Omental fat pad (tissue), 4 donors: ENCODE measurements around the gene MRPL28. TPM values are rescaled to one million over a fixed set of nuclear protein-coding genes. Genes with fewer than 3 reads are reported as not detected.
A peak's percentile ranks its signal among the peaks of the same experiment; 100 is the strongest.
"Not testable (repeated sequence)": the region's sequence is repeated elsewhere in the genome, so short reads cannot be mapped to it uniquely, and the experiment has no call there.

Experiments
- ATAC-seq: fragments of 150-250 bp; one replicate; pipeline ENCODE4 v1.9.1; 2016; ENCODE audit warnings: mild to moderate bottlenecking, moderate library complexity; ENCODE audit not compliant: low FRiP score
- DNase-seq: peaks from one replicate; pipeline ENCODE4 v3.0.0-alpha.2; 2019; ENCODE audit warnings: low spot score
- total RNA-seq, 4 donors: library from RNA; depleted of rRNA; stranded (reverse); fragments of >200 nt; gene quantifications; one replicate each; pipeline ENCODE4 v1.1.0, GENCODE V29; 2016
- TF ChIP-seq, protein P1 (sequence below), 3 donors: fragments of 450-650 bp; IDR thresholded peaks; one replicate each; pipeline ENCODE4 v1.5.1; 2016 to 2017; ENCODE audit warnings: antibody characterized with exemption in 3 of 3, mild to moderate bottlenecking in 3 of 3, moderate library complexity in 2 of 3

Gene MRPL28
- total RNA-seq, 4 donors from 2014 or later, result 53.3 to 58.2 (median 53.9) TPM

DNA sequence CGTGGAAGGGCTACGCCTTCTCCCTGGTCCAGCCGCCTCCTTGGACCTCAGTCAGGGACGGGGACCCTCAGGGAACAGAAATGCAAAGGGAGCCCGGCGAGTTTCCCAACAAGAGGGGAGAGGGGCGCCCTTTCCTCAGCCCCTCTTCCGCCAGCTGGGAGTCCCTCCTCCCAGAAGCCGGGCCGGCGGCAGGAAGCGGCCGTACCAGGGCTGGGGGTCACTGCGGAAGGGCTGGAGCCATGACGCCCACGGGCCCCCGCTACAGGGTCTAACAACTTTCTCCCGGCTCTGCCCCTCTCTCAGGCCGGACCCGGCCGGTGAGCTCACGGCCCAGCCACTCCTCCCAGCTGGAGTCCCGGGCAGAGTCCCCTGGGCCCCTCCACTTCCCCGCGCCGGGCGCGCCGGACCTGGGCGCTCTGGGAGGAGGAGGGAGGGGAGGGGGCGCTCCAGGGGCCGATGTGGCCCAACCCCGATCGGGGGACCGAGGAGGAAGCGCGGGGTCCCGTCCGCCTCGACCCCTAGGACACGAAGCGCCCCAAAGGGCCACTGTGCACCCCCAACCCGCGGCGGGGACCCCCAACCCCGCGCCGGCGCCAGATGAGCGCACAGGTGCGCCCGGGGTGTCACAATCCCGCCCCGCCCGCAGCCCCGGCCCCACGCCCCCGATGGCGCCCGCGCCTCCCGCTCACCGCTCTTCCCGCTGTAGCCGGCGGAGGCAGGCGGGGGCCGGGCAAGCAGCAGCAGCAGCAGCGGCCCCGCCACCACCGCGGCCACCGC lies 10.9 kb upstream of the MRPL28 start:
- TF ChIP-seq, protein P1, sequence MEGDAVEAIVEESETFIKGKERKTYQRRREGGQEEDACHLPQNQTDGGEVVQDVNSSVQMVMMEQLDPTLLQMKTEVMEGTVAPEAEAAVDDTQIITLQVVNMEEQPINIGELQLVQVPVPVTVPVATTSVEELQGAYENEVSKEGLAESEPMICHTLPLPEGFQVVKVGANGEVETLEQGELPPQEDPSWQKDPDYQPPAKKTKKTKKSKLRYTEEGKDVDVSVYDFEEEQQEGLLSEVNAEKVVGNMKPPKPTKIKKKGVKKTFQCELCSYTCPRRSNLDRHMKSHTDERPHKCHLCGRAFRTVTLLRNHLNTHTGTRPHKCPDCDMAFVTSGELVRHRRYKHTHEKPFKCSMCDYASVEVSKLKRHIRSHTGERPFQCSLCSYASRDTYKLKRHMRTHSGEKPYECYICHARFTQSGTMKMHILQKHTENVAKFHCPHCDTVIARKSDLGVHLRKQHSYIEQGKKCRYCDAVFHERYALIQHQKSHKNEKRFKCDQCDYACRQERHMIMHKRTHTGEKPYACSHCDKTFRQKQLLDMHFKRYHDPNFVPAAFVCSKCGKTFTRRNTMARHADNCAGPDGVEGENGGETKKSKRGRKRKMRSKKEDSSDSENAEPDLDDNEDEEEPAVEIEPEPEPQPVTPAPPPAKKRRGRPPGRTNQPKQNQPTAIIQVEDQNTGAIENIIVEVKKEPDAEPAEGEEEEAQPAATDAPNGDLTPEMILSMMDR (IDR thresholded peaks at IDR 0.05), result no peak
- DNase-seq, result no peak
- ATAC-seq, result peak; percentile 48

DNA sequence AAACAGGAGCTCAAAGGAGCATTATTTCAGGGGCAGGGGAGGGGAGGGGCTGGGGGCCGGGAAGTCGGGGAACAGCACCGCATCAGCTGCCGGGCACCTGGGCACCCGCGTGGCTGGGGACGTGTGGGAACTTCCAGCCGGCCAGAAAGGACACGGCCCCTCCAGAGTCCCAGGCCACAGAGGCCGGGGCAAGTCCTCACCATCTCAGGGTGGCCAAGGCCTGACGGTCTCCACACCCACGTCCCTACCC lies 10.3 kb upstream of the MRPL28 start:
- ATAC-seq (no peak), DNase-seq (no peak)
- TF ChIP-seq, protein P1 (IDR thresholded peaks at IDR 0.05), result no peak

DNA sequence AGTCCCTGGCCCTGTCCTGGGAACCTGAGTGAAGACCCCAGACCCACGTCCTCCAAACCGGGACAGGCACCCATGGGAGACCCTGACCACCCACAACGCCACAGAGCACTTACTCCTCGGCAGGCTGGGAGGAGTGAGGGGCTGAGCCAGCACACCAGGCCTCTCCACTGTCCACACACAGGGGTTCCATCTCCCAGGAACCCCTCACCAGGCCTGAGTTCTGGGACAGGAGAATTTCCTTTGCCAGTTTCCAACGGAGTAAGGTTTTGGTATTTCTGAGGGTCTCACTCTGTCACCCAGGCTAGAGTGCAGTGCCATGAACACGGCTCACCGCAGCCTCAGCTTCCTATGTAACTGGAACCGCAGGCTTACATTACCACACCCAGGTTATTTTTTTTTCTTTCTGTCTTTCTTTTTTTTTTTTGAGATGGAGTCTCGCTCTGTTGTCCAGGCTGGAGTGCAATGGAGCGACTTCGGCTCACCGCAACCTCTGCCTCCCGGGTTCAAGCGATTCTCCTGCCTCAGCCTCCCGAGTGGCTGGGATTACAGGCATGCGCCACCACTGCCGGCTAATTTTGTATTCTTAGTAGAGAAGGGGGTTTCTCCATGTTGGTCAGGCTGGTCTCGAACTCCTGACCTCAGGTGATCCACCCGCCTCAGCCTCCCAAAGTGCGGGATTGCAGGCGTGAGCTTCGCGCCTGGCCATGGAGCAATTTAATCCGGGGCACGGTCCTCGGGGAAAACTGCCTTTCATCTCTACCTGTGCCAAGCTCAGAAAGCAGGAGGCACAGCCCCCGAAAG lies 9.8 kb upstream of the MRPL28 start:
- no peak for DNase-seq
- ATAC-seq, result no peak
- TF ChIP-seq, protein P1 (IDR thresholded peaks at IDR 0.05), result no peak

DNA sequence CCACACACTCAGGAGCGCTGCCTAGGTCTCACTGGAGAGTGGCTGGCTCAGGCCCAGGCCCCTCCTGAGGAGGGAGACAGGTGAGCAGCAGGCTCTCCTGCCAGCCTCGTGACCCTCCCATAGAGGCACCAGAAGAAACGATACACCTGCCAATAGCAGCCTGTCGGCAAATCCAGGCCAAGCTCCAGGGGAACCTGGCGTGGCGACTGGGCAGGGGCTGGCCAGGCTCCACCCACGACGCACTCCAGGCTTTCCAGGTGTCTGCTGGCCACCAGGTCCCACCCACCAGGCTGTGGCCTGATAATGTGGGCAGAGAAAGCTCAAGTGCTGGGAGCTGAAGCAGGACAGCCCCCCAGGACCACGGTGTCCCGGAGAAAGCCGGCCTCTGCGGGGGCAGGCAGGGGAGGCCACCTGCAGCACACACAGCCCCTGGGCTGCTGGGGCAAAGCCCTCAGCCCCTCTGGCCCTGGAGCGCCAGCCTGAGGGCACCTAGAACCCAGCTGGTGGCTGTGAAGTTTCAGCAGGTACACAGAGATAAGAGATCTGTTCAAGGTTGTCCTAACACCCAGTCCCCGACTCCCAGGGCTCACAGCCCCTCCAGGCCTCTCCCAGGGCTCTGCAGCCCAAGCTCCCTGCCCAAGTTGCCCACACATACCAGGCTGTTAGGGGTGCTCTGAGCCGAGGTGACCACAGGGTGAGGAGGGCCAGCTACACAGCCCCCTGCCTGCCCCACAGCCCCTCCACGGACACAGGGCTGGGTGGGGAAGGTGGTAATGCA lies 9.0 kb upstream of the MRPL28 start:
- ATAC-seq (no peak), DNase-seq (no peak)
- TF ChIP-seq, protein P1 (IDR thresholded peaks at IDR 0.05), result no peak

DNA sequence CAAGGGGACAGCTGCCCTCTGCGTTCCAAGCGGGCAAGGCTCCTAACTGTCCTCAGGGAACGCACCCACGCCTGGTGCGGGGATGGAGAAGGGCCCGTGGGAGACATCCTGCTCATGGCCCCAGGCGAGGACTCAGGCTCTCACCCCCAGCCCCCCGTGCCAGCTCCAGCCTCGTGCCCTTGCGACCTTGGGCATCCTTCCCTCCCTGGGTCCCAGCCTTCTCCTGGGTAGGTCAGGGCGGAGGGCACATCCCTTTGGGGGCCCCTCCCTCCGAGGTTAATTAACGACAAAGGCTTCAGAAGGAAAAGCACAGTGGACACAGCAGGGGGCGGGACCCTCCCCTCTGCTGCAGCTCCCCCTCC lies 8.5 kb upstream of the MRPL28 start:
- ATAC-seq (no peak), DNase-seq (no peak)

DNA sequence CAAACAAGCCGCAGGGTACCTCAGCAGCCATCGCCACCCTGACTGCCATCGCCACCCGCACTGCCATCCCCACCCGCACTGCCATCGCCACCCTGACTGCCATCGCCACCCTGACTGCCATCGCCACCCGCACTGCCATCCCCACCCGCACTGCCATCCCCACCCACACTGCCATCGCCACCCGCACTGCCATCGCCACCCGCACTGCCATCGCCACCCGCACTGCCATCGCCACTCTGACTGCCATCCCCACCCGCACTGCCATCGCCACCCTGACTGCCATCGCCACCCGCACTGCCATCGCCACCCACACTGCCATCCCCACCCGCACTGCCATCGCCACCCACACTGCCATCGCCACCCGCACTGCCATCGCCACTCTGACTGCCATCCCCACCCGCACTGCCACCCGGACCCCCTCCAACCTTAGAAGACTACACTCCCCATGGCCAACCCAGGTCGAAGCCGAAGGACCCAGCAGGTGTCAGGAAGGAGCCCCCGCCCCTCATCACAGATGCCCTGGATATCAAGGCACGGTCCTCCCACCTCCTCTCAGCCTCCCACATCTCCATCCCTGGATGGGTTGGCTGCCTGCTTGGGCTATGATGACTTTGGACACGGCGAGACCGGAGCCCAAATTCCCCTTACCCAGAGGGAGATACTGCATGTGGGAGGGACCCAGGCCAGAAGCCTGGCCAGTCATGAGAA lies 7.9 kb upstream of the MRPL28 start:
- not testable (repeated sequence) for DNase-seq, ATAC-seq

More for the DNA sequence above, 8.5 kb upstream of the MRPL28 start:
- TF ChIP-seq, protein P1 (IDR thresholded peaks at IDR 0.05), result no peak
